K562 (cell line): Measurements from ENCODE around the gene GYG2. TPM values are rescaled to one million over a fixed set of nuclear protein-coding genes. Genes with fewer than 3 reads are reported as not detected.
"Not testable (repeated sequence)": the region's sequence is repeated elsewhere in the genome, so short reads cannot be mapped to it uniquely, and the experiment has no call there.

ENCODE experiments used
- BRD9 ChIP-seq: fragments of 450-650 bp; IDR thresholded peaks from 2 replicates; pipeline ENCODE4 v1.6.1; 2018; ENCODE audit warnings: low read depth; ENCODE audit not compliant: partially characterized antibody
- NR4A1 ChIP-seq, 2 experiments: fragments of 250-450 bp in 1 of 2; fragments of 450-650 bp in 1 of 2; sonication (Bioruptor Pico) in 1 of 2; IDR thresholded peaks; 2 replicates each; pipeline versions ENCODE4 v1.4.0 to v1.6.1; 2016 to 2020; ENCODE audit warnings: mild to moderate bottlenecking in 2 of 2, missing compliant biosample characterization in 1 of 2, missing genetic modification characterization in 1 of 2, moderate library complexity in 1 of 2
- RFX1 ChIP-seq: fragments of 450-650 bp; IDR thresholded peaks from 2 replicates; pipeline ENCODE4 v1.6.1; 2016; ENCODE audit warnings: mild to moderate bottlenecking, moderate library complexity
- polyA plus RNA-seq, 8 experiments: library from polyadenylated mRNA; depleted of rRNA in 4 of 8; stranded (reverse) in 5 of 8; unstranded in 3 of 8; fragments of >200 nt; fragmentation: Nextera tagmentation in 2 of 8; fragmentation: Illumina TruSeq in 1 of 8; extraction: Ambion mirVana in 2 of 8; extraction: Trizol in 1 of 8; gene quantifications; 2 replicates each; pipeline versions ENCODE4 v1.2.1 to v1.2.3, GENCODE V29; 2011 to 2014; ENCODE audit warnings: inconsistent platforms in 1 of 8, missing spikeins in 1 of 8
- total RNA-seq, 7 experiments: library from RNA; depleted of rRNA in 6 of 7; stranded (reverse); fragments of >200 nt in 6 of 7; fragmentation: Illumina TruSeq in 2 of 7; extraction: Trizol in 2 of 7; gene quantifications; 2 replicates each; pipeline versions ENCODE4 v1.2.1 to v1.2.3, GENCODE V29; 2011 to 2021; ENCODE audit warnings: low replicate concordance in 1 of 7
- TF ChIP-seq, protein P1 (sequence below), 2 experiments: fragments of 450-650 bp in 1 of 2; sonication (generic) in 1 of 2; formaldehyde crosslinking in 1 of 2; IDR thresholded peaks; 2 replicates each; pipeline versions ENCODE4 v1.7.1 to v1.9.0; 2016 to 2022; ENCODE audit warnings: inconsistent platforms in 1 of 2, mild to moderate bottlenecking in 1 of 2, missing genetic modification reagents in 1 of 2
- TF ChIP-seq, protein P2 (sequence below): fragments of 450-650 bp; IDR thresholded peaks from 2 replicates; pipeline ENCODE4 v1.6.1; 2017; ENCODE audit warnings: antibody characterized with exemption, mild to moderate bottlenecking

GYG2 gene
- total and polyA plus RNA-seq, 9 of the 15 experiments (the other 6 are each of a cell fraction or from before 2014, with no cell fraction given): 0.24 to 4.4 (median 2.9) TPM

DNA sequence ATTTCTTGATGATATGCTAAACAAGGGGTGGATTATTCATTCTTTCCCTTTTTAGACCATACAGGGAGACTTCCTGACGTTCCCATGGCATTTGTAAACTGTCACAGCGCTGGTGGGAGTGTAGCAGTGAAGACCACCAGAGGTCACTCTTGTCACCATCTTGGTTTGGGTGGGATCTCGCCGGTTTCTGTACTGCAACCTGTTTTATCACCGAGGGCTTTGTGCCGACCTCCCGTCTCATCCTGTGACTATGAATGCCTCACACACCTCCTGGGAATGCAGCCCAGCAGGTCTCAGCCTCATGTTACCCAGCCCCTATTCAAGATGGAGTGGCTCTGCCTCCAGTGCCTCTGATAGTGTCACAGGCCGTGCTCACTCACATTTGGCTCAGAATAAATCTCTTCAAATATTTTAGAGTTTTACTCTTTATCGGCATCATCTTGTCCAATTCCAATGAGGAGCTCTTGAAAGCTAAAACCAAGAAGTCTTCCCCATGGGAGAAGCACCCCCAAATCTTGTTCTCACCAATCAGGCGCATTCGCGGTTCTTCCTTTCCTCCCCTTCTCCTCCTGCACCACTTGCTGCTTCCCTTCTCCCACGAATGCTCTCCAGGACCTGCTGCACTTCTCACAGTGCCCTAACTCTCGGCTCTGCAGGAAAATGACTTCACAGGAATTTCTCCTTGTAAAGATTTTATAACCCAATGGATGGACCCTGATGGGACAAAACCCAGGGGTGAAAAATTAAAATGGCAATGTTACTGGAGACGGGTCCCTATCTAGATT is 61.2 kb downstream of the GYG2 start (continued):
- TF ChIP-seq, protein P1, sequence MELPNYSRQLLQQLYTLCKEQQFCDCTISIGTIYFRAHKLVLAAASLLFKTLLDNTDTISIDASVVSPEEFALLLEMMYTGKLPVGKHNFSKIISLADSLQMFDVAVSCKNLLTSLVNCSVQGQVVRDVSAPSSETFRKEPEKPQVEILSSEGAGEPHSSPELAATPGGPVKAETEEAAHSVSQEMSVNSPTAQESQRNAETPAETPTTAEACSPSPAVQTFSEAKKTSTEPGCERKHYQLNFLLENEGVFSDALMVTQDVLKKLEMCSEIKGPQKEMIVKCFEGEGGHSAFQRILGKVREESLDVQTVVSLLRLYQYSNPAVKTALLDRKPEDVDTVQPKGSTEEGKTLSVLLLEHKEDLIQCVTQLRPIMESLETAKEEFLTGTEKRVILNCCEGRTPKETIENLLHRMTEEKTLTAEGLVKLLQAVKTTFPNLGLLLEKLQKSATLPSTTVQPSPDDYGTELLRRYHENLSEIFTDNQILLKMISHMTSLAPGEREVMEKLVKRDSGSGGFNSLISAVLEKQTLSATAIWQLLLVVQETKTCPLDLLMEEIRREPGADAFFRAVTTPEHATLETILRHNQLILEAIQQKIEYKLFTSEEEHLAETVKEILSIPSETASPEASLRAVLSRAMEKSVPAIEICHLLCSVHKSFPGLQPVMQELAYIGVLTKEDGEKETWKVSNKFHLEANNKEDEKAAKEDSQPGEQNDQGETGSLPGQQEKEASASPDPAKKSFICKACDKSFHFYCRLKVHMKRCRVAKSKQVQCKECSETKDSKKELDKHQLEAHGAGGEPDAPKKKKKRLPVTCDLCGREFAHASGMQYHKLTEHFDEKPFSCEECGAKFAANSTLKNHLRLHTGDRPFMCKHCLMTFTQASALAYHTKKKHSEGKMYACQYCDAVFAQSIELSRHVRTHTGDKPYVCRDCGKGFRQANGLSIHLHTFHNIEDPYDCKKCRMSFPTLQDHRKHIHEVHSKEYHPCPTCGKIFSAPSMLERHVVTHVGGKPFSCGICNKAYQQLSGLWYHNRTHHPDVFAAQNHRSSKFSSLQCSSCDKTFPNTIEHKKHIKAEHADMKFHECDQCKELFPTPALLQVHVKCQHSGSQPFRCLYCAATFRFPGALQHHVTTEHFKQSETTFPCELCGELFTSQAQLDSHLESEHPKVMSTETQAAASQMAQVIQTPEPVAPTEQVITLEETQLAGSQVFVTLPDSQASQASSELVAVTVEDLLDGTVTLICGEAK (IDR thresholded peaks at IDR 0.05): peak; percentile 37; the same call in 1 of the 2 replicates
- TF ChIP-seq, protein P1 (CRISPR knock-in tag; IDR thresholded peaks at IDR 0.05): not testable (repeated sequence)
- peak; percentile 85 for TF ChIP-seq BRD9
- TF ChIP-seq, protein P2, sequence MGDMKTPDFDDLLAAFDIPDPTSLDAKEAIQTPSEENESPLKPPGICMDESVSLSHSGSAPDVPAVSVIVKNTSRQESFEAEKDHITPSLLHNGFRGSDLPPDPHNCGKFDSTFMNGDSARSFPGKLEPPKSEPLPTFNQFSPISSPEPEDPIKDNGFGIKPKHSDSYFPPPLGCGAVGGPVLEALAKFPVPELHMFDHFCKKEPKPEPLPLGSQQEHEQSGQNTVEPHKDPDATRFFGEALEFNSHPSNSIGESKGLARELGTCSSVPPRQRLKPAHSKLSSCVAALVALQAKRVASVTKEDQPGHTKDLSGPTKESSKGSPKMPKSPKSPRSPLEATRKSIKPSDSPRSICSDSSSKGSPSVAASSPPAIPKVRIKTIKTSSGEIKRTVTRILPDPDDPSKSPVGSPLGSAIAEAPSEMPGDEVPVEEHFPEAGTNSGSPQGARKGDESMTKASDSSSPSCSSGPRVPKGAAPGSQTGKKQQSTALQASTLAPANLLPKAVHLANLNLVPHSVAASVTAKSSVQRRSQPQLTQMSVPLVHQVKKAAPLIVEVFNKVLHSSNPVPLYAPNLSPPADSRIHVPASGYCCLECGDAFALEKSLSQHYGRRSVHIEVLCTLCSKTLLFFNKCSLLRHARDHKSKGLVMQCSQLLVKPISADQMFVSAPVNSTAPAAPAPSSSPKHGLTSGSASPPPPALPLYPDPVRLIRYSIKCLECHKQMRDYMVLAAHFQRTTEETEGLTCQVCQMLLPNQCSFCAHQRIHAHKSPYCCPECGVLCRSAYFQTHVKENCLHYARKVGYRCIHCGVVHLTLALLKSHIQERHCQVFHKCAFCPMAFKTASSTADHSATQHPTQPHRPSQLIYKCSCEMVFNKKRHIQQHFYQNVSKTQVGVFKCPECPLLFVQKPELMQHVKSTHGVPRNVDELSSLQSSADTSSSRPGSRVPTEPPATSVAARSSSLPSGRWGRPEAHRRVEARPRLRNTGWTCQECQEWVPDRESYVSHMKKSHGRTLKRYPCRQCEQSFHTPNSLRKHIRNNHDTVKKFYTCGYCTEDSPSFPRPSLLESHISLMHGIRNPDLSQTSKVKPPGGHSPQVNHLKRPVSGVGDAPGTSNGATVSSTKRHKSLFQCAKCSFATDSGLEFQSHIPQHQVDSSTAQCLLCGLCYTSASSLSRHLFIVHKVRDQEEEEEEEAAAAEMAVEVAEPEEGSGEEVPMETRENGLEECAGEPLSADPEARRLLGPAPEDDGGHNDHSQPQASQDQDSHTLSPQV: 0 out of 2 replicates have a peak, but pooled peaks have one; percentile 33
- TF ChIP-seq RFX1: peak; percentile 70
- TF ChIP-seq NR4A1 (CRISPR knock-in tag; IDR thresholded peaks at IDR 0.05): not testable (repeated sequence)
- peak; percentile 67; the same call in 1 of the 2 replicates for TF ChIP-seq NR4A1 (tag; IDR thresholded peaks at IDR 0.05)
